ENCODE data around the gene AFAP1L2.

GRCh38 chr10:114404171-114405010, at the start of gene AFAP1L2:
- no peak for TF ChIP-seq CTCF (IDR thresholded peaks at IDR 0.05; ENCODE audit: insufficient read depth, low read length, poor library complexity, severe bottlenecking)
- TF ChIP-seq EZH2phosphoT487 (conservative IDR thresholded peaks at IDR 0.05; ENCODE audit: low read length), result no peak

All from SU-DHL-6 (cell line).